Fibroblast of skin of abdomen (primary cell): Measurements from ENCODE around the gene SORCS3.

Experiments
- DNase-seq: peaks from one replicate; pipeline ENCODE4 v3.0.0-alpha.2; 2013

Gene SORCS3

GRCh38 chr10:105274556-105275070, 633.5 kb downstream of the SORCS3 start:
- DNase-seq = no peak

GRCh38 chr10:105278439-105278838, 637.3 kb downstream of the SORCS3 start:
- DNase-seq = no peak

GRCh38 chr10:105279101-105279500, 638.0 kb downstream of the SORCS3 start:
- DNase-seq = no peak

GRCh38 chr10:105280895-105281294, 639.8 kb downstream of the SORCS3 start:
- no peak for DNase-seq

GRCh38 chr10:105284476-105285215, 643.6 kb downstream of the SORCS3 start:
- no peak for DNase-seq

- no peak for DNase-seq
Measured at GRCh38 chr10:105288026-105288425, 646.9 kb downstream of the SORCS3 start.

GRCh38 chr10:105288613-105289012, 647.5 kb downstream of the SORCS3 start:
- DNase-seq = no peak

- no peak for DNase-seq
Measured at GRCh38 chr10:105291571-105291970, 650.5 kb downstream of the SORCS3 start.

GRCh38 chr10:105292236-105292635, 651.1 kb downstream of the SORCS3 start:
- DNase-seq = no peak
